Measurements from ENCODE around the gene WHAMM. TPM values are rescaled to one million over a fixed set of nuclear protein-coding genes. Genes with fewer than 3 reads are reported as not detected.
"Not testable (repeated sequence)": the region's sequence is repeated elsewhere in the genome, so short reads cannot be mapped to it uniquely, and the experiment has no call there.

WHAMM gene
- total RNA-seq, 2 experiments from 2014 or later, result 8.6 to 13.6 TPM

DNA sequence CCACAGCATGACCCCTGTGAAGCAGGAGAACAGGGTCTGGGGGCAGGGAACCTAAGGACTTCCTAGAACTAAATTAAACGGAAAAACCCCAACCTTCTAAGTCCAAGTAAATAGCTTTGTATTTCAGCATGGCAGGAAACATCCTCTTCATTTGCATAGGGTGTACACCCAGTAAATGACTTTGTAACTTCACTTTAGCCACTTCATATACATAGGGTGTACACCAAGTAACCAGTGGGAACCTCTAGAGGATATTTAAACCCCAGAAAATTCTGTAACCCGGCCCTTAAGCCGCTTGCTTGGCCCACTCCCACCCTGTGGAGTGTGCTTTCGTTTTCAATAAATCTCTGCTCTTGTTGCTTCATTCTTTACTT lies 45.3 kb upstream of the WHAMM start:
- intact Hi-C loops (cut with micrococcal nuclease; ENCODE audit: unreplicated experiment), result no loop called here
- no peak for DNase-seq (ENCODE audit: low spot score)
- no peaks in the 10 kb centered on the region for H4K20me1 ChIP-seq (ENCODE audit: insufficient read depth, low read length)
- no peaks in the 10 kb centered on the region for H3K79me2 ChIP-seq (ENCODE audit: insufficient read depth, low read depth, low read length)
- no peak overlapping the region for H3K4me3 ChIP-seq (ENCODE audit: low read depth, low read length, poor library complexity, severe bottlenecking)
- H3K27ac ChIP-seq (ENCODE audit: low read depth, low read length, poor library complexity, severe bottlenecking), result no peak overlapping the region
- CTCF ChIA-PET (ENCODE audit: unreplicated experiment), result no interaction called here
- no peak overlapping the region for H3K4me2 ChIP-seq (ENCODE audit: low read length)
- TF ChIP-seq EZH2phosphoT487 (IDR thresholded peaks at IDR 0.05; ENCODE audit: borderline replicate concordance, low read depth, low read length), result no peak
- TF ChIP-seq, protein P1, sequence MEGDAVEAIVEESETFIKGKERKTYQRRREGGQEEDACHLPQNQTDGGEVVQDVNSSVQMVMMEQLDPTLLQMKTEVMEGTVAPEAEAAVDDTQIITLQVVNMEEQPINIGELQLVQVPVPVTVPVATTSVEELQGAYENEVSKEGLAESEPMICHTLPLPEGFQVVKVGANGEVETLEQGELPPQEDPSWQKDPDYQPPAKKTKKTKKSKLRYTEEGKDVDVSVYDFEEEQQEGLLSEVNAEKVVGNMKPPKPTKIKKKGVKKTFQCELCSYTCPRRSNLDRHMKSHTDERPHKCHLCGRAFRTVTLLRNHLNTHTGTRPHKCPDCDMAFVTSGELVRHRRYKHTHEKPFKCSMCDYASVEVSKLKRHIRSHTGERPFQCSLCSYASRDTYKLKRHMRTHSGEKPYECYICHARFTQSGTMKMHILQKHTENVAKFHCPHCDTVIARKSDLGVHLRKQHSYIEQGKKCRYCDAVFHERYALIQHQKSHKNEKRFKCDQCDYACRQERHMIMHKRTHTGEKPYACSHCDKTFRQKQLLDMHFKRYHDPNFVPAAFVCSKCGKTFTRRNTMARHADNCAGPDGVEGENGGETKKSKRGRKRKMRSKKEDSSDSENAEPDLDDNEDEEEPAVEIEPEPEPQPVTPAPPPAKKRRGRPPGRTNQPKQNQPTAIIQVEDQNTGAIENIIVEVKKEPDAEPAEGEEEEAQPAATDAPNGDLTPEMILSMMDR (conservative IDR thresholded peaks at IDR 0.05; ENCODE audit: low read length), result no peak
- H3K9me2 ChIP-seq (ENCODE audit: insufficient read depth, low read length), result no peaks in the 10 kb centered on the region
- POLR2A ChIA-PET, result interaction anchor here (0.6 to 1.0 kb wide), 2 partner anchors 9 to 174 kb away, joined by 3 read pairs; no protein-coding TSS in a partner anchor
- peaks cover 40% of the 10 kb centered on the region for H3K36me3 ChIP-seq (ENCODE audit: insufficient read depth, low read length)
- BruUV-seq (replicated peaks), result no TSS peak
- H3K4me1 ChIP-seq (ENCODE audit: insufficient read depth, low read length, poor library complexity, severe bottlenecking), result no peaks in the 10 kb centered on the region
- H2AFZ ChIP-seq (ENCODE audit: low read length), result no peak overlapping the region
- no peaks in the 10 kb centered on the region for H3K9me3 ChIP-seq (ENCODE audit: low read length)

DNA sequence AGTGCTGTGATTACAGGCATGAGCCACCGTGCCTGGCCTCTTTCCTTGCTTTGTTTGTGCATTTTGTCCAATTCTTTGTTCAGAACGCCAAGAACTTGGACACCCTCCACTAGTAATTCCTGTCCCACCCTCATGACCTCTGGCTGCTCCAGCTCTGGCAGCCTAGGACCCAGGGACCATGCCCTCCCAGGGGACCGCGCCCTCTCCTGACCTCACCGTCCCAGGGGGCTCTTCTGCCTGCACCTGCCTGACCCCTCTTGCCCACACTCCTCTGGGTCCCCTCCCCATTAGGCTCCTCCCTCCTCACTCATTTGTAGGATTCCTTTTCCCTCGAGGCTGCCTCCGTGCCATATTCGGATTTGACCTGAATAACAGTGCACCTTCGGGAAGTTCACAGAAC lies 44.7 kb upstream of the WHAMM start:
- H3K9me2 ChIP-seq (ENCODE audit: insufficient read depth, low read length), result no peaks in the 10 kb centered on the region
- TF ChIP-seq, protein P1 (conservative IDR thresholded peaks at IDR 0.05; ENCODE audit: low read length), result no peak

DNA sequence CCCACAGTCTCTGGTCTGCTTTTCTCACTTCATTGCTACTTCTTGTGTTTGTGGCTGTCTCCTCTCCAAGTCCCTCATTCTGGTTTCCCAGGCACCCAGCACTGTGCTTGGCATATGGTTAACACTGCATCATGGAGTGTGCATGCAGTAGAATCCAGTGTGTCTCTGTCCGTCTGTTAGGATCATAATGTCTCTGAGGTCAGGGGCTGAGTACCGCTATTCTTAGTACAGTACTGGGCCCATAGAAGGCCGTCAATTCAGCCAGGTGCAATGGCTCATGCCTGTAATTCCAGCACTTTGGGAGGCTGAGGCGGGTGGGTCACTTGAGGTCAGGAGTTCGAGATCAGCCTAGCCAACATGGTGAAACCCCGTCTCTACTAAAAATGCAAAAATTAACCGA lies 43.2 kb upstream of the WHAMM start:
- BruUV-seq (replicated peaks); H3K9me3 ChIP-seq (ENCODE audit: low read length); H3K4me1 ChIP-seq (ENCODE audit: insufficient read depth, low read length, poor library complexity, severe bottlenecking); H3K79me2 ChIP-seq (ENCODE audit: insufficient read depth, low read depth, low read length); H3K27ac ChIP-seq (ENCODE audit: low read depth, low read length, poor library complexity, severe bottlenecking); H4K20me1 ChIP-seq (ENCODE audit: insufficient read depth, low read length); DNase-seq (ENCODE audit: low spot score); H3K9me2 ChIP-seq (ENCODE audit: insufficient read depth, low read length); H2AFZ ChIP-seq (ENCODE audit: low read length); intact Hi-C loops (cut with micrococcal nuclease; ENCODE audit: unreplicated experiment); H3K4me3 ChIP-seq (ENCODE audit: low read depth, low read length, poor library complexity, severe bottlenecking); H3K4me2 ChIP-seq (ENCODE audit: low read length); CTCF ChIA-PET (ENCODE audit: unreplicated experiment): not testable (repeated sequence)
- POLR2A ChIA-PET, result interaction anchor here (0.8 to 1.1 kb wide), 2 partner anchors 9 to 15 kb away, joined by 3 read pairs; no protein-coding TSS in a partner anchor
- peaks cover 20% of the 10 kb centered on the region for H3K36me3 ChIP-seq (ENCODE audit: insufficient read depth, low read length)

More for the DNA sequence above, 44.7 kb upstream of the WHAMM start:
- ChIA-PET POLR2A (no interaction called here), CTCF (ENCODE audit: unreplicated experiment) (no interaction called here)
- no peak overlapping the region for H3K4me2 ChIP-seq (ENCODE audit: low read length)
- no peaks in the 10 kb centered on the region for H3K9me3 ChIP-seq (ENCODE audit: low read length)
- intact Hi-C loops (cut with micrococcal nuclease; ENCODE audit: unreplicated experiment), result no loop called here
- no peaks in the 10 kb centered on the region for H3K4me1 ChIP-seq (ENCODE audit: insufficient read depth, low read length, poor library complexity, severe bottlenecking)
- H3K27ac ChIP-seq (ENCODE audit: low read depth, low read length, poor library complexity, severe bottlenecking), result no peak overlapping the region
- no TSS peak for BruUV-seq (replicated peaks)
- H4K20me1 ChIP-seq (ENCODE audit: insufficient read depth, low read length), result no peaks in the 10 kb centered on the region
- DNase-seq (ENCODE audit: low spot score), result no peak
- H3K79me2 ChIP-seq (ENCODE audit: insufficient read depth, low read depth, low read length), result no peaks in the 10 kb centered on the region
- H2AFZ ChIP-seq (ENCODE audit: low read length), result no peak overlapping the region
- peaks cover 34% of the 10 kb centered on the region for H3K36me3 ChIP-seq (ENCODE audit: insufficient read depth, low read length)
- no peak overlapping the region for H3K4me3 ChIP-seq (ENCODE audit: low read depth, low read length, poor library complexity, severe bottlenecking)
